Sigmoid colon (tissue), 4 donors: ENCODE results near the gene ACBD3.

ENCODE experiments used
- EP300 ChIP-seq, 4 donors: sonication (generic); formaldehyde crosslinking; IDR thresholded peaks; one replicate each; pipeline ENCODE4 v1.6.1; 2017; ENCODE audit warnings: antibody characterized with exemption in 4 of 4
- TF ChIP-seq, protein P1 (sequence below), 4 experiments: fragments of 450-650 bp in 3 of 4; fragments of 200-600 bp in 1 of 4; IDR thresholded peaks; one replicate each; pipeline ENCODE4 v1.5.1; 2016 to 2019; ENCODE audit warnings: antibody characterized with exemption in 4 of 4, mild to moderate bottlenecking in 3 of 4, moderate library complexity in 2 of 4

GRCh38 chr1:226217273-226217672, 30.7 kb upstream of the ACBD3 start:
- no peak for TF ChIP-seq EP300 (IDR thresholded peaks at IDR 0.05)
- TF ChIP-seq, protein P1, sequence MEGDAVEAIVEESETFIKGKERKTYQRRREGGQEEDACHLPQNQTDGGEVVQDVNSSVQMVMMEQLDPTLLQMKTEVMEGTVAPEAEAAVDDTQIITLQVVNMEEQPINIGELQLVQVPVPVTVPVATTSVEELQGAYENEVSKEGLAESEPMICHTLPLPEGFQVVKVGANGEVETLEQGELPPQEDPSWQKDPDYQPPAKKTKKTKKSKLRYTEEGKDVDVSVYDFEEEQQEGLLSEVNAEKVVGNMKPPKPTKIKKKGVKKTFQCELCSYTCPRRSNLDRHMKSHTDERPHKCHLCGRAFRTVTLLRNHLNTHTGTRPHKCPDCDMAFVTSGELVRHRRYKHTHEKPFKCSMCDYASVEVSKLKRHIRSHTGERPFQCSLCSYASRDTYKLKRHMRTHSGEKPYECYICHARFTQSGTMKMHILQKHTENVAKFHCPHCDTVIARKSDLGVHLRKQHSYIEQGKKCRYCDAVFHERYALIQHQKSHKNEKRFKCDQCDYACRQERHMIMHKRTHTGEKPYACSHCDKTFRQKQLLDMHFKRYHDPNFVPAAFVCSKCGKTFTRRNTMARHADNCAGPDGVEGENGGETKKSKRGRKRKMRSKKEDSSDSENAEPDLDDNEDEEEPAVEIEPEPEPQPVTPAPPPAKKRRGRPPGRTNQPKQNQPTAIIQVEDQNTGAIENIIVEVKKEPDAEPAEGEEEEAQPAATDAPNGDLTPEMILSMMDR (IDR thresholded peaks at IDR 0.05), result no peak
